HG02981 (cell line): ENCODE measurements around the gene GDF11.

ENCODE experiments used
- ATAC-seq: cut with Tn5 transposase; IDR thresholded peaks from one replicate; pipeline ENCODE4 v1.9.1; 2021; ENCODE audit warnings: mild to moderate bottlenecking, moderate library complexity; ENCODE audit not compliant: unreplicated experiment

The GDF11 gene

DNA sequence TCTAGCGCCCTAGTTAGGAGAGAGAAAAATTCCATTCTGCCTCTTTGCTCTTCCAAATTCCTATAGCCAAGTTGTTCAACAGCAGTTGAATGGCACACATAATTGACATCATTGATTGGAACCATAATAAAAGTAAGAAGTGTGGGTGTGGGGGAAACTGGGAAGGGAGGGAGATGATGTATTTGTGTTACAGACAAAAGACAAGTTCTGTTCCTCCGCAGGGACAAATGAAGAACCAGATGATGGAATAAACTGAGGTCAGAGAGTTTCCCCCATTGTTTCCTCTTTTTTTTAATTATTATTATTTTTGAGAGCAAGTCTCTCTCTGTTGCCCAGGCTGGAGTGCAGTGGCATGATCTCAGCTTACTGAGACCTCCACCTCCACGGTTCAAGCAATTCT lies 34.9 kb downstream of the GDF11 start:
- ATAC-seq: no peak

DNA sequence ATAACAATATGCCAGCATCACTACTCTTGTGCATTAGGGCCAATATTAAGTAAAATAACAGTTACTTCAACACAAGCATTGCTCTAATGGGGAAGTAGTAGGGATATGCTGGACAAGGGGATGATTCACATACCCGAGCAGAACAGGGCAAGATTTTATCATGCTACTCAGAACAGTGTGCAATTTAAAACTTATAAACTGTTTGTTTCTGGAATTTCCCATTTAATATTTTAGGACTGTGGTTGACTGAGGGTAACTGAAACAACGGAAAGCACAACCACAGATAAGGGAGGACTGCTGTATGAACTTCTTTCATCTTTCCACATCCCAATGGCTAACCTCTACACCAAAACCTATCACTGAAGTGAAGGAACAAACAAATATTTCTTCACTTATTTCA lies 37.8 kb downstream of the GDF11 start:
- ATAC-seq: no peak

DNA sequence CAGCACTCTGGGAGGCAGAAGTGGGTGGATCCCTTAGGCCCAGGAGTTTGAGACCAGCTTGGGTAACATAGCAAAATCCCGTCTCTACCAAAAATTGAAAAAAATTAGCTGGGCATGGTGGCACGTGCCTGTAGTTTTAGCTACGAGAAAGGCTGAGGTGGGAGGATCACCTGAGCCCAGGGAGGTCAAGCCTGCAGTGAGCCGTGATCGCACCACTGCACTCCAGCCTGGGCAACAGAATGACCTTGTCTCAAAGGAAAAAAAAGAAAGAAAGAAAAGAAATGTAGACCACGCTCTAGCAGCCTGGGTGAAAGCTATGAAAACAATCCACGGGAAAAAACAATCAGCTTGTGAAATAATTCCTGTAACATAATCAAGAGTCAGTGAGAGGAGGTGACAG lies 45.6 kb downstream of the GDF11 start:
- ATAC-seq: no peak

DNA sequence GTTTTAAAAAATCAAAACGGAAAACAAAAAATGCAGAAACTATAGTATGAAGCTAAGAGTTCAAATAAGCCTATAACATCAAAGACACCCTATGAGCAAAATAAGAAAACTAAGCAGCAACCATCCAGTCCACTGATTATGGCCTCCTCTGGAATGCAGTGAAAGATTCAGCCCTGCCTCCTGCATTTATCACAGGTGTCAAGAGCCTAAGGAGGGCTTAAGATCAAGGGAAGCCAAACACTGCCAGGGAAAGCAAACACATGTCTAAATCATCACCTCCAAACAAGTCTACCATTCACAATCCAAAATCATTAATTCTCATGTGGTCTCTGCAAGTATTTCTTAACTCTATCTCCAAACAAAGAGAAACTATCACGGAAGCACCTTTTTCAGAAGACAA lies 46.2 kb downstream of the GDF11 start:
- ATAC-seq: no peak

DNA sequence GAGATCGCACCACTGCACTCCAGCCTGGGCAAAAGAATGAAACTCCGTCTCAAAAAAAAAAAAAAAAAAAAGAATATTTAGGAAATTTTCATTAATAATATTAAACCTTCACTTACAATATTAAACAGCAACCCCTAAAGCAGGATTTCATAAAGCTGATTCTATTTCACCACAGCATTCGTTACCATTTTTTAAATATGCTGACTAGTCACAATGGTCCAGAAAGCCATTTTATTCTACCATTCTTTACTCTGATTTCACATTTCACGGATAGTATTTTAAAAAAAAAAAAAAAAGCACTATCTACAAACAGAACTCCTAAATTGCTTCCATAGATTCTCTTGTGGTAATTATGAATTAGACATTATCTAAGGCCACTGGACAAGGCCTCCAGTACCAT lies 47.0 kb downstream of the GDF11 start:
- no peak for ATAC-seq

DNA sequence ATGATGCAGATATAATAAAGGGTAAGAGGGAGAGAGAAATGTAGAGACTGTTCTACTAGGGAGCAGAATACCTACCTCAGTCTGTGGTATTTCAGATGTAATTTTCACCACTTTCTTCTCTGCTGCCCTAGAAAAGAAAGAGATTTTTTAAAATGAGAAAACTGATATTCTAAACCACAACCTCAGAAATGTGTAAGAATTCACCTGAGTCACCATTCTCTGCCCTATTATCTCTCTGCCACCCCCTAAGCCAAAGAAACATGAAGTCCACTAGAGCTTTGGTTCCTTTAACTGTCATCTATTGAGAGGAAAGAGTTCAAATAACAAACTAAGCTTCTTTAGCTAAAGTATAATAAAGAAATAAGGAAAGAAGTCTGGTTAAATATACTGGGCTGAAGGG lies 53.0 kb downstream of the GDF11 start:
- ATAC-seq: no peak

DNA sequence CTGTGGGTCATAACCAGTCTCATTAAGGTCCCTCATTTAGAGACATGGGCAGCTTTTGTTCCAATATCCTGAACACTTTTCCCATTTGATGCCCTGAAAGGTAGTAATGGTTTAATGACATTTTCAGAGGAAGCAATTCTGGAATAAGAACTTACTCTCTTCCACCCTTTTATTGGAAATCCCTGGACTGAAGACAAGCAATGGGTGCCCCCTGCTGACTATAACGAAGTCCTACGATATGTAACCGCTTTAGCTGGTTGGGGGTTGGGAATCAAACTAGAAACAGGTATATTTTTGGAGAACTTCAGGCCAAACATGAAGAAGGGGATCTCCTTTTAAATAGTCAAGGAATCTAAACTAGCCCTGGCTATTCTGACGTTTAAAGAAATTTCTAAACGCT lies 54.1 kb downstream of the GDF11 start:
- no peak for ATAC-seq

DNA sequence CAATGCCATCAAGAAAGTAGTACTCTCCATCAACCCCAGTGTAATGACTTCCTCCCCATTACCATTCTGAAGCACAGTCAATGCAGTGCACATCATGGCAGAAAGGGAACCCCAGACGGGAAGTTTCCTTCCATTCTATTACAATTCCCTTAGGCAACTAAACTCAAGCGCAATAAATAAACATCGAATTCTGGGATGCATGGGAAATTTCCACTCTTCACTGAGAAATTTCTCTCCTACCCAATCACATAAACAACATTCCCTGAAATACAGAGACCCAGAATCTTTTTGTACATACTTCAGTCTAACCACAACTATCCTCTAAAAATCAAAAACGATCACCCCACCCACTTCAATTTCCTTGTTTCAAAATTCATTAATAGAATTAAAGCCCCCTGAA lies 54.6 kb downstream of the GDF11 start:
- ATAC-seq: no peak
